Vagina (tissue), 2 donors: ENCODE results near the gene ERC2. TPM values are rescaled to one million over a fixed set of nuclear protein-coding genes. Genes with fewer than 3 reads are reported as not detected.

Source experiments
- DNase-seq, 2 donors: peaks; one replicate each; pipeline ENCODE4 v3.0.0-alpha.2; 2017; ENCODE audit errors: extremely low spot score in 2 of 2
- H3K27ac ChIP-seq: fragments of 200-600 bp; sonication (generic); one replicate; pipeline ENCODE4 v1.5.1; 2019
- H3K27me3 ChIP-seq: fragments of 200-600 bp; sonication (generic); one replicate; pipeline ENCODE4 v1.5.1; 2019
- H3K36me3 ChIP-seq, 2 donors: fragments of 200-600 bp; sonication (generic); one replicate each; pipeline ENCODE4 v1.5.1; 2017 to 2019
- H3K4me1 ChIP-seq: fragments of 200-600 bp; sonication (generic); one replicate; pipeline ENCODE4 v1.5.1; 2019
- H3K4me3 ChIP-seq, 2 donors: fragments of 200-600 bp; sonication (generic); 1 replicate in 1 of 2; 2 replicates in 1 of 2; pipeline ENCODE4 v1.5.1; 2016 to 2019
- H3K9me3 ChIP-seq: fragments of 200-600 bp; sonication (generic); one replicate; pipeline ENCODE4 v1.5.1; 2019
- POLR2A ChIP-seq, 2 donors: fragments of 450-650 bp; IDR thresholded peaks; one replicate each; pipeline ENCODE4 v1.6.1; 2017; ENCODE audit warnings: antibody characterized with exemption in 2 of 2, mild to moderate bottlenecking in 2 of 2, moderate library complexity in 2 of 2
- POLR2AphosphoS5 ChIP-seq, 2 donors: sonication (generic); formaldehyde crosslinking; IDR thresholded peaks; one replicate each; pipeline ENCODE4 v1.9.0; 2017; ENCODE audit warnings: antibody characterized with exemption in 2 of 2, mild to moderate bottlenecking in 2 of 2, low read depth in 1 of 2; ENCODE audit not compliant: insufficient read depth in 1 of 2
- intact Hi-C: fragments of 100-400 bp; cut with DNase I; formaldehyde crosslinking; loops from one replicate; pipeline ENCODE4 v1.15.1; 2023
- total RNA-seq: library from RNA; depleted of rRNA; stranded (reverse); fragments of >200 nt; gene quantifications from one replicate; pipeline ENCODE4 v1.2.3, GENCODE V29; 2016
- TF ChIP-seq, protein P1 (sequence below), 3 experiments: fragments of 450-650 bp in 2 of 3; fragments of 200-600 bp in 1 of 3; sonication (generic) in 1 of 3; IDR thresholded peaks; one replicate each; pipeline ENCODE4 v1.5.1; 2017 to 2019; ENCODE audit warnings: antibody characterized with exemption in 3 of 3, mild to moderate bottlenecking in 2 of 3, moderate library complexity in 2 of 3

The ERC2 gene
- total RNA-seq, 1 donor from 2014 or later, result 1.2 TPM

DNA sequence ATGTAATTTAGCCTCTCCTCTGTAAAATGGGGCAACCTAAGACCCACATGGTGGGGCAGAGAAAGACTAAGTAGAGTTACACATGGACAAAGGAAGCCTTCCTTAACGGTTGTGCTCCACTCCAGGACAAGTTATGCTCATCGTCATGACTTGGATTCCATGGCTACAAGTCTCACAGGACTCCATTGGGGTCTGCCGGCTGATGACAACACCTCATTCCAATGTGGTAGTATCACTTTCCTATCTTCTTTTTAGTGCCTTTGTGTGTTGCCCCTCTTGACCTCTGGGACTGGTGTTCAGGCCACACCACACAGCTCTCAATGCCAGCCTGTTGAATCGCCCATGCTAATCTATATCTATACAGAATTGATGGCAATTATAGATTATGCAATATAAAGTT lies 799.9 kb downstream of the ERC2 start:
- TF ChIP-seq, protein P1, sequence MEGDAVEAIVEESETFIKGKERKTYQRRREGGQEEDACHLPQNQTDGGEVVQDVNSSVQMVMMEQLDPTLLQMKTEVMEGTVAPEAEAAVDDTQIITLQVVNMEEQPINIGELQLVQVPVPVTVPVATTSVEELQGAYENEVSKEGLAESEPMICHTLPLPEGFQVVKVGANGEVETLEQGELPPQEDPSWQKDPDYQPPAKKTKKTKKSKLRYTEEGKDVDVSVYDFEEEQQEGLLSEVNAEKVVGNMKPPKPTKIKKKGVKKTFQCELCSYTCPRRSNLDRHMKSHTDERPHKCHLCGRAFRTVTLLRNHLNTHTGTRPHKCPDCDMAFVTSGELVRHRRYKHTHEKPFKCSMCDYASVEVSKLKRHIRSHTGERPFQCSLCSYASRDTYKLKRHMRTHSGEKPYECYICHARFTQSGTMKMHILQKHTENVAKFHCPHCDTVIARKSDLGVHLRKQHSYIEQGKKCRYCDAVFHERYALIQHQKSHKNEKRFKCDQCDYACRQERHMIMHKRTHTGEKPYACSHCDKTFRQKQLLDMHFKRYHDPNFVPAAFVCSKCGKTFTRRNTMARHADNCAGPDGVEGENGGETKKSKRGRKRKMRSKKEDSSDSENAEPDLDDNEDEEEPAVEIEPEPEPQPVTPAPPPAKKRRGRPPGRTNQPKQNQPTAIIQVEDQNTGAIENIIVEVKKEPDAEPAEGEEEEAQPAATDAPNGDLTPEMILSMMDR (IDR thresholded peaks at IDR 0.05), result no peak
- no peak for TF ChIP-seq POLR2AphosphoS5 (IDR thresholded peaks at IDR 0.05; ENCODE audit: insufficient read depth in 1 of 2, low read depth in 1 of 2)
- no peak for TF ChIP-seq POLR2A (IDR thresholded peaks at IDR 0.05)
- peaks cover 3% of the 10 kb centered on the region for H3K4me1 ChIP-seq
- H3K36me3 ChIP-seq, result no peaks in the 10 kb centered on the region
- no peaks in the 10 kb centered on the region for H3K27me3 ChIP-seq
- DNase-seq, result no peak
- no peaks in the 10 kb centered on the region for H3K9me3 ChIP-seq
- H3K4me3 ChIP-seq, result no peak overlapping the region
- intact Hi-C loops, result no loop called here
- no peak overlapping the region for H3K27ac ChIP-seq

DNA sequence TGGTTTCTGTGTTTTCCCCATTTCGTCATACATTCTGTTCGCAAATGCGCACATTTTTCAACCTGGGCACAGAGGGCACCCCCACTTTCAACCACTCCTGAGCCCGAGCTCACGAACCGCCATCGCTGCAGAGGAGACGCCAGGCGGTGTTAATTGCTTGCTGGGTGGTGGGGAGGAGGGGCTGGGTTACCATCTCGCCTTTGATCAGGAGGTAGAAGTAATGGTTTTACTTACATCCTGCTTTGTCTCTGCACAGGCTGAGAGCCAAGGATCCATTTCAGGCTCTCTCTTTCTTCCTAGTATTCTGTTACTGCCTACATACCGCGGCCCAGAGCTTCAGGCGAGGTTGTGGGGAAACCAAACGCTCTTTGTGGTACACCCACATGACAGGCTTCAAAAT lies 803.9 kb downstream of the ERC2 start:
- intact Hi-C loops, result no loop called here
- no peaks in the 10 kb centered on the region for H3K27me3 ChIP-seq
- TF ChIP-seq POLR2A (IDR thresholded peaks at IDR 0.05) (no peak), POLR2AphosphoS5 (IDR thresholded peaks at IDR 0.05; ENCODE audit: insufficient read depth in 1 of 2, low read depth in 1 of 2) (no peak)
- TF ChIP-seq, protein P1 (IDR thresholded peaks at IDR 0.05), result no peak
- H3K27ac ChIP-seq, result no peak overlapping the region
- peaks cover under 1% of the 10 kb centered on the region for H3K4me1 ChIP-seq
- H3K4me3 ChIP-seq, result no peak overlapping the region
- DNase-seq, result no peak
- H3K9me3 ChIP-seq, result no peaks in the 10 kb centered on the region
- H3K36me3 ChIP-seq, result no peaks in the 10 kb centered on the region

DNA sequence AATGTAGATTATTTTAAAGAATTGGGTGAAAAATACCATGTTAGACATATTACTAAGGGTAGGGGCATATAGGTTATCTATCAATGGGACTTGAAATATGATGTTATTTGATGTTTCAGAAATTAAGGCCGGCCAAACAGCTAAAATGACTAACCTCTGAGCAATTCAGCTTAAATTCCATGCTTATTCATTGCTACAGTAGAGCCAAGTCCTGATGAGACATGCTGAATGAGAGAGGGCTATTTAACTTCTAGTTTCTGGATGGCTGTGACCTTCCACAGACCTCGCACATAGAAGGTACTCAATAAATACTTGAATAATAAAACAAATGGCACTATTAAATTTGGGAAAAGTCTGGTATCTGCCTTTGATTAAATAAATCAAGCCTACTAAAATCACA lies 805.6 kb downstream of the ERC2 start:
- H3K9me3 ChIP-seq, result no peaks in the 10 kb centered on the region
- TF ChIP-seq POLR2A (IDR thresholded peaks at IDR 0.05) (no peak), POLR2AphosphoS5 (IDR thresholded peaks at IDR 0.05; ENCODE audit: insufficient read depth in 1 of 2, low read depth in 1 of 2) (no peak)
- TF ChIP-seq, protein P1 (IDR thresholded peaks at IDR 0.05), result no peak
- intact Hi-C loops, result no loop called here
- H3K4me3 ChIP-seq, result no peak overlapping the region
- H3K36me3 ChIP-seq, result no peaks in the 10 kb centered on the region
- no peak for DNase-seq
- no peaks in the 10 kb centered on the region for H3K4me1 ChIP-seq
- no peaks in the 10 kb centered on the region for H3K27me3 ChIP-seq
- no peak overlapping the region for H3K27ac ChIP-seq

DNA sequence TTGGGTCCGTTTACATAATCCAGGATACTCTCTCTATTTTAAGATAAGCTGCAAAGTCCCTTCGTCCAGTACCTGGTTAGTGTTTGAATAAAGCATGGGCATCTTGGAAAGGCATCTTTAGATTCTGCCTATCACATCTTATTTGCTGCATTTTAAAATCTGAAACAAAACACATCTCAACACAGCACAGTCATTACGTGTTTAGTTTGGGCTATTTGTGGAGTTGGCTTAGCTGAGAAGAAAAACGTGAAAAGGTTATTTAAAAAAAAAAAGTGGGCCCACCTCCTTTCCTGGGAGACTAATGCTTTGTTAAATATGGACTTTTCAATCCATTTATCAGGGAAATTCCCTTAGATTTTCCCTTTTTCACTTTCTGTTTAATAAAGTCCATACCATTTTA lies 806.7 kb downstream of the ERC2 start:
- H3K9me3 ChIP-seq, result no peaks in the 10 kb centered on the region
- intact Hi-C loops, result no loop called here
- no peak overlapping the region for H3K4me3 ChIP-seq
- H3K36me3 ChIP-seq, result no peaks in the 10 kb centered on the region
- no peak overlapping the region for H3K27ac ChIP-seq
- no peaks in the 10 kb centered on the region for H3K4me1 ChIP-seq
- no peak for DNase-seq
- TF ChIP-seq, protein P1 (IDR thresholded peaks at IDR 0.05), result no peak
- TF ChIP-seq POLR2A (IDR thresholded peaks at IDR 0.05), result no peak
- TF ChIP-seq POLR2AphosphoS5 (IDR thresholded peaks at IDR 0.05; ENCODE audit: insufficient read depth in 1 of 2, low read depth in 1 of 2), result no peak
- no peaks in the 10 kb centered on the region for H3K27me3 ChIP-seq

DNA sequence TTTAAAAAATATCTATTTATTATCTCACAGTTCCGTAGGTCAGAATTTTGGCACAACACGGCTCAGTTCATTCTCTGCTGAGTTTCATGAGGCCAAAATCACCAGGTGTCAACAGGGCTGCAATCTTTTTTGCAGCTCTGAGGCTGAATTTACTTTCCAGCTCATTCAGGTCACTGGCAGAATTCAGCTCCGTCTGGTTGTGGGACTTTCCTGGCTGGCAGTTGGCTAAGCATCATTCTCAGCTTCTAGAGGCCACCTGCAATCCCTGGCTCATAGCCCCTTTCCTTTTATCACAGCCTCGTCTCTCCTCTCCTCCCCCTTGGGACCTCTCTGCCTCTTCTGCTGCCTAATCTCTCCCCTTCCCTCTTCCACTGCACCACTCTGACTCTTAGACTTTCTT lies 807.1 kb downstream of the ERC2 start:
- Histone ChIP-seq H3K27ac (no peak overlapping the region), H3K4me3 (no peak overlapping the region), H3K9me3 (no peaks in the 10 kb centered on the region), H3K4me1 (no peaks in the 10 kb centered on the region), H3K36me3 (no peaks in the 10 kb centered on the region), H3K27me3 (no peaks in the 10 kb centered on the region)
- intact Hi-C loops, result no loop called here
- TF ChIP-seq, protein P1 (IDR thresholded peaks at IDR 0.05), result no peak
- TF ChIP-seq POLR2AphosphoS5 (IDR thresholded peaks at IDR 0.05; ENCODE audit: insufficient read depth in 1 of 2, low read depth in 1 of 2) (no peak), POLR2A (IDR thresholded peaks at IDR 0.05) (no peak)
- DNase-seq, result no peak
